IPS-18c (cell line): Measurements from ENCODE around the gene DYSF.

Experiments used
- H3K4me3 ChIP-seq: 2 replicates; pipeline ENCODE4 v1.7.0; 2013; ENCODE audit warnings: low read depth, mild to moderate bottlenecking, low read length, moderate library complexity; ENCODE audit not compliant: insufficient read depth
- H3K9me3 ChIP-seq: one replicate; pipeline ENCODE4 v1.6.1; 2013; ENCODE audit warnings: mild to moderate bottlenecking, low read length, moderate library complexity; ENCODE audit not compliant: control insufficient read depth, insufficient read depth

The DYSF gene

GRCh38 chr2:71713581-71714580 lies 260.5 kb downstream of the DYSF start:
- Histone ChIP-seq H3K4me3 (no peak overlapping the region), H3K9me3 (no peaks in the 10 kb centered on the region)

GRCh38 chr2:71714601-71715240 lies 261.4 kb downstream of the DYSF start:
- H3K9me3 ChIP-seq: no peaks in the 10 kb centered on the region
- no peak overlapping the region for H3K4me3 ChIP-seq

GRCh38 chr2:71715241-71715750 lies 261.9 kb downstream of the DYSF start:
- no peaks in the 10 kb centered on the region for H3K9me3 ChIP-seq
- H3K4me3 ChIP-seq: no peak overlapping the region

- no peaks in the 10 kb centered on the region for H3K9me3 ChIP-seq
- H3K4me3 ChIP-seq: no peak overlapping the region
These were observed 262.8 kb downstream of the DYSF start for GRCh38 chr2:71715951-71716696.

- Histone ChIP-seq H3K9me3 (no peaks in the 10 kb centered on the region), H3K4me3 (no peak overlapping the region)
These were observed 263.6 kb downstream of the DYSF start for GRCh38 chr2:71716697-71717624.

GRCh38 chr2:71718686-71719085 lies 265.3 kb downstream of the DYSF start:
- Histone ChIP-seq H3K4me3 (no peak overlapping the region), H3K9me3 (peaks cover 2% of the 10 kb centered on the region)

- Histone ChIP-seq H3K4me3 (no peak overlapping the region), H3K9me3 (peaks cover 2% of the 10 kb centered on the region)
These were observed 266.3 kb downstream of the DYSF start for GRCh38 chr2:71719520-71720282.

- H3K9me3 ChIP-seq: peaks cover 2% of the 10 kb centered on the region
- H3K4me3 ChIP-seq: no peak overlapping the region
These were observed 266.9 kb downstream of the DYSF start for GRCh38 chr2:71720283-71720560.

- H3K9me3 ChIP-seq: peaks cover 2% of the 10 kb centered on the region
- H3K4me3 ChIP-seq: no peak overlapping the region
These were observed 267.4 kb downstream of the DYSF start for GRCh38 chr2:71720596-71721361.

- Histone ChIP-seq H3K9me3 (peaks cover 2% of the 10 kb centered on the region), H3K4me3 (no peak overlapping the region)
These were observed 268.0 kb downstream of the DYSF start for GRCh38 chr2:71721362-71721665.

- peaks cover 2% of the 10 kb centered on the region for H3K9me3 ChIP-seq
- no peak overlapping the region for H3K4me3 ChIP-seq
These were observed 268.3 kb downstream of the DYSF start for GRCh38 chr2:71721669-71722068.

- H3K4me3 ChIP-seq: no peak overlapping the region
These were observed 268.9 kb downstream of the DYSF start for GRCh38 chr2:71722286-71722685.

GRCh38 chr2:71724793-71725192 lies 271.4 kb downstream of the DYSF start:
- Histone ChIP-seq H3K4me3 (no peak overlapping the region), H3K9me3 (peaks cover 2% of the 10 kb centered on the region)

More at GRCh38 chr2:71722286-71722685, 268.9 kb downstream of the DYSF start:
- H3K9me3 ChIP-seq: peaks cover 2% of the 10 kb centered on the region

GRCh38 chr2:71725836-71726235 lies 272.5 kb downstream of the DYSF start:
- peaks cover 2% of the 10 kb centered on the region for H3K9me3 ChIP-seq
- H3K4me3 ChIP-seq: no peak overlapping the region

- peaks cover 2% of the 10 kb centered on the region for H3K9me3 ChIP-seq
These were observed 274.2 kb downstream of the DYSF start for GRCh38 chr2:71727562-71727961.

More at GRCh38 chr2:71727562-71727961, 274.2 kb downstream of the DYSF start:
- H3K4me3 ChIP-seq: no peak overlapping the region
